Stomach (tissue), 9 donors: ENCODE data around the gene NRG2. TPM values are rescaled to one million over a fixed set of nuclear protein-coding genes. Genes with fewer than 3 reads are reported as not detected.

Source experiments
- DNase-seq, 2 donors: peaks; one replicate each; pipeline versions ENCODE4 v3.0.0 to v3.0.0-alpha.2; 2013 to 2019
- H3K27ac ChIP-seq, 5 donors: fragments of 200-600 bp in 4 of 5; sonication (generic) in 4 of 5; one replicate each; pipeline ENCODE4 v1.5.1; 2013 to 2019; ENCODE audit warnings: mild to moderate bottlenecking in 1 of 5, moderate library complexity in 1 of 5
- H3K27me3 ChIP-seq, 3 donors: fragments of 200-600 bp; sonication (generic); one replicate each; pipeline ENCODE4 v1.5.1; 2017 to 2019; ENCODE audit warnings: mixed run types in 1 of 3
- H3K36me3 ChIP-seq, 4 donors: fragments of 200-600 bp; sonication (generic); 1 replicate in 3 of 4; 2 replicates in 1 of 4; pipeline ENCODE4 v1.5.1; 2016 to 2019
- H3K4me1 ChIP-seq, 4 donors: fragments of 200-600 bp; sonication (generic); one replicate each; pipeline ENCODE4 v1.5.1; 2016 to 2019
- H3K4me3 ChIP-seq, 4 donors: fragments of 200-600 bp; sonication (generic) in 3 of 4; one replicate each; pipeline ENCODE4 v1.5.1; 2016 to 2019; ENCODE audit warnings: mild to moderate bottlenecking in 1 of 4
- H3K9me3 ChIP-seq, 4 donors: fragments of 200-600 bp; sonication (generic); one replicate each; pipeline ENCODE4 v1.5.1; 2016 to 2019
- CTCF ChIP-seq, 7 experiments: fragments of 450-650 bp in 4 of 7; fragments of 200-600 bp in 3 of 7; sonication (generic) in 3 of 7; IDR thresholded peaks; one replicate each; pipeline ENCODE4 v1.5.1; 2016 to 2019; ENCODE audit warnings: antibody characterized with exemption in 7 of 7, control low read depth in 2 of 7, mild to moderate bottlenecking in 1 of 7
- EP300 ChIP-seq: sonication (generic); formaldehyde crosslinking; IDR thresholded peaks from one replicate; pipeline ENCODE4 v1.6.1; 2017; ENCODE audit warnings: antibody characterized with exemption
- POLR2A ChIP-seq, 4 donors: fragments of 450-650 bp; IDR thresholded peaks; one replicate each; pipeline ENCODE4 v1.6.1; 2016; ENCODE audit warnings: antibody characterized with exemption in 4 of 4, control low read depth in 2 of 4, mild to moderate bottlenecking in 1 of 4, moderate library complexity in 1 of 4
- POLR2AphosphoS5 ChIP-seq, 3 donors: sonication (generic); formaldehyde crosslinking; IDR thresholded peaks; one replicate each; pipeline ENCODE4 v1.6.1; 2016; ENCODE audit warnings: antibody characterized with exemption in 3 of 3
- WGBS, 5 donors: extraction: QIAGEN DNeasy Blood & Tissue Kit in 3 of 5; methylation state at CpG; one replicate each; pipeline versions ENCODE4 v1.1.5 to v1.1.7; 2013 to 2018; 5-methylcytosine and 5-hydroxymethylcytosine counted together
- intact Hi-C: fragments of 100-400 bp; cut with DNase I; formaldehyde crosslinking; loops from one replicate; pipeline ENCODE4 v1.15.1; 2023; ENCODE audit warnings: low total_unique reads
- polyA plus RNA-seq, 3 donors: library from polyadenylated mRNA; stranded (reverse); fragments of 200-250 nt; gene quantifications; one replicate each; pipeline ENCODE4 v1.2.3, GENCODE V29; 2013
- total RNA-seq, 5 donors: library from RNA; depleted of rRNA; stranded (reverse); fragments of >200 nt; gene quantifications; one replicate each; pipeline versions ENCODE4 v1.1.0 to v1.2.3, GENCODE V29; 2014 to 2016
- donor health status: healthy with polysubstance abuse.
- donor health status: Bipolar disorder and iron deficiency.
- donor health status: healthy.

Gene NRG2
- total and polyA plus RNA-seq, 8 donors = 0.25 to 22.2 (median 1.2) TPM; not detected in 1

GRCh38 chr5:139910901-139911300 is 132.2 kb downstream of the NRG2 start:
- no peak overlapping the region for H3K4me3 ChIP-seq
- no peaks in the 10 kb centered on the region for H3K4me1 ChIP-seq
- intact Hi-C loops = no loop called here
- no peak for DNase-seq
- no peaks in the 10 kb centered on the region for H3K9me3 ChIP-seq
- no peak for TF ChIP-seq EP300
- no peak for TF ChIP-seq POLR2A (IDR thresholded peaks at IDR 0.05)
- no peak for TF ChIP-seq POLR2AphosphoS5 (IDR thresholded peaks at IDR 0.05)
- TF ChIP-seq CTCF (IDR thresholded peaks at IDR 0.05) = no peak
- H3K36me3 ChIP-seq = no peaks in the 10 kb centered on the region
- WGBS, 5 donors = 71 to 79% (median 75%) methylated on average over 5 of the region's 5 CpGs
- peaks cover 0 to 9% (median 0%) of the 10 kb centered on the region in 3 donors for H3K27me3 ChIP-seq
- no peak overlapping the region for H3K27ac ChIP-seq

- H3K27ac ChIP-seq = no peak overlapping the region
- H3K27me3 ChIP-seq = peaks cover 0 to 18% (median 7%) of the 10 kb centered on the region in 3 donors
- H3K4me3 ChIP-seq = no peak overlapping the region
- intact Hi-C loops = no loop called here
- no peaks in the 10 kb centered on the region for H3K36me3 ChIP-seq
- no peak for DNase-seq
- no peaks in the 10 kb centered on the region for H3K9me3 ChIP-seq
- no peak for TF ChIP-seq POLR2A (IDR thresholded peaks at IDR 0.05)
- no peak for TF ChIP-seq EP300
- TF ChIP-seq POLR2AphosphoS5 (IDR thresholded peaks at IDR 0.05) = no peak
- no peak for TF ChIP-seq CTCF (IDR thresholded peaks at IDR 0.05)
- peaks cover 2 to 6% (median 4%) of the 10 kb centered on the region in 4 donors for H3K4me1 ChIP-seq
- WGBS, 5 donors = 80 to 96% (median 82%) methylated on average over 3 of the region's 3 CpGs
Measured at GRCh38 chr5:139910036-139910435, 133.1 kb downstream of the NRG2 start.

GRCh38 chr5:139908749-139909148 is 134.3 kb downstream of the NRG2 start:
- peak in 1 of 2 donors; percentile 13 for DNase-seq
- Histone ChIP-seq H3K27me3 (peaks cover 0 to 31% (median 19%) of the 10 kb centered on the region in 3 donors), H3K4me3 (no peak overlapping the region), H3K36me3 (no peaks in the 10 kb centered on the region), H3K27ac (no peak overlapping the region), H3K9me3 (no peaks in the 10 kb centered on the region), H3K4me1 (peaks cover 11 to 18% (median 17%) of the 10 kb centered on the region in 4 donors)
- intact Hi-C loops = no loop called here
- WGBS, 5 donors = 51 to 69% (median 60%) methylated on average over 2 of the region's 2 CpGs
- TF ChIP-seq EP300 = no peak
- no peak for TF ChIP-seq CTCF (IDR thresholded peaks at IDR 0.05)
- TF ChIP-seq POLR2A (IDR thresholded peaks at IDR 0.05) = no peak
- TF ChIP-seq POLR2AphosphoS5 (IDR thresholded peaks at IDR 0.05) = no peak

GRCh38 chr5:139906661-139907060 is 136.4 kb downstream of the NRG2 start:
- TF ChIP-seq EP300 (no peak), POLR2AphosphoS5 (IDR thresholded peaks at IDR 0.05) (no peak)
- Histone ChIP-seq H3K9me3 (no peaks in the 10 kb centered on the region), H3K27ac (no peak overlapping the region), H3K4me3 (no peak overlapping the region), H3K27me3 (peaks cover 0 to 52% (median 39%) of the 10 kb centered on the region in 3 donors), H3K4me1 (peaks cover 15 to 25% (median 22%) of the 10 kb centered on the region in 4 donors), H3K36me3 (no peaks in the 10 kb centered on the region)
- WGBS, 5 donors = 98 to 100% (median 98%) methylated on average over 2 of the region's 2 CpGs
- intact Hi-C loops = no loop called here
- DNase-seq = no peak

- TF ChIP-seq CTCF (IDR thresholded peaks at IDR 0.05) (no peak), EP300 (no peak), POLR2AphosphoS5 (IDR thresholded peaks at IDR 0.05) (no peak), POLR2A (IDR thresholded peaks at IDR 0.05) (no peak)
- Histone ChIP-seq H3K4me1 (peaks cover 15 to 25% (median 22%) of the 10 kb centered on the region in 4 donors), H3K27ac (no peak overlapping the region), H3K36me3 (no peaks in the 10 kb centered on the region), H3K4me3 (peak overlapping the region; percentile 45 to 64 (median 53)), H3K9me3 (no peaks in the 10 kb centered on the region), H3K27me3 (peaks cover 0 to 64% (median 41%) of the 10 kb centered on the region in 3 donors)
- intact Hi-C loops = no loop called here
- WGBS, 5 donors = 16 to 28% (median 23%) methylated on average over 18 to 22 of the region's 22 CpGs
- DNase-seq = peak in 1 of 2 donors; percentile 52
Measured at GRCh38 chr5:139904816-139905661, 138.1 kb downstream of the NRG2 start.
